HG02973 (cell line): ENCODE measurements around the gene FAM98B.
"Not testable (repeated sequence)": the region's sequence is repeated elsewhere in the genome, so short reads cannot be mapped to it uniquely, and the experiment has no call there.

Source experiments
- ATAC-seq: cut with Tn5 transposase; IDR thresholded peaks from one replicate; pipeline ENCODE4 v1.9.1; 2021; ENCODE audit warnings: moderate library complexity; ENCODE audit not compliant: unreplicated experiment

FAM98B gene

DNA sequence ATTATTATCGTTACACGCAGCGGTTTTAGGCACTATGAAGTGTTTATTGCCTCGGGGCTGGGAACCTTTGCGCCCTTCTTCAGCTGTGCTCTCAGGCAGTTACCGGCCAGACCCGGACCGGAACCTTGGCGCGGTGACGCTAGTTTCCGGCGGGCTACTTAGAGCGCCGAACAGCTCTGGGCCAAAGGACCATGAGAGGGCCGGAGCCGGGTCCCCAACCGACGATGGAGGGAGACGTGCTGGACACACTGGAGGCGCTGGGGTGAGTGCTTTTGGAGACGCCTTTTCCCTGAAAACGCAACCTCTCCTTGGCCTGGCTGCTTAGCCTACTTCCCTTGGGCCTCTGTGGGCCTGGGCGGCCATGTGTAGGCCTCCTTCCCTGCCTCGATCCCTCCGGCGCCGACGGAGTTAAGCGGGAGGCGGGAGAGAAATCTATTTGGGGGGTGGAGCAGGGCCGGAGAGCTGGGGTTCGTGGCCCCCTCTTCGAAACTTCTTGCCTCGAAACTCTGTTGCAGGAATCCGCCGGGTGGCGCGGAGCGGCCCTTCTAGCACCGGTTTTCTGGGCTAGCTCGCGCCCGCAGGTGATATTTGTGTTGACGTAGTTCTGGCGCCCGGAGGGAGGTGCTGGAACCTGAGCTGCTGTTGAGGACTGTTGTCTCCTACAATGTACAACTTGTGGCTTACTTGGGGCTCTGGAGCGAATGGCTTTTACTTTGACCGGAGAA, at the start of gene FAM98B:
FAM98B (plus strand) TSS at position 157 of the 725 bp plus-strand sequence; CDS start at position 192, 35 bp downstream.
- peak; percentile 82 for ATAC-seq

DNA sequence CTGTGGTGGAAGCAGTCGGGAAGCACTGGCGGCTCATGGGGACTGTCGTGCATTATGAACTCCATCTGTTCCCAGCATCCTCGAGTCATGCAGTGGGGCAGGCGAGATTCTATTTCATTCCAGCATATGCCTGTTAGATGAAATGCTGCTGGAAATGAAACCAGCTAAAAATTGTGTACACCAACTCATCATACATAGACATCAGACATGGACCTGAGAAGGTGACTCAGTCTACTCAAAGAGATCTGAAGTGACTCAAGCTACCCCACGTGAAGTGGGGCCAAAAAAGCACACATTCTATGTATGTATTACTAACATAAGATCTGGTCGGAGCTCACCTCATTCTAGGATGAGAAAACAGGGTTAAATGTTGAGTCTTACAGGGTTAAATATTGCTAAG, 47.5 kb upstream of the FAM98B start:
- no peak for ATAC-seq

DNA sequence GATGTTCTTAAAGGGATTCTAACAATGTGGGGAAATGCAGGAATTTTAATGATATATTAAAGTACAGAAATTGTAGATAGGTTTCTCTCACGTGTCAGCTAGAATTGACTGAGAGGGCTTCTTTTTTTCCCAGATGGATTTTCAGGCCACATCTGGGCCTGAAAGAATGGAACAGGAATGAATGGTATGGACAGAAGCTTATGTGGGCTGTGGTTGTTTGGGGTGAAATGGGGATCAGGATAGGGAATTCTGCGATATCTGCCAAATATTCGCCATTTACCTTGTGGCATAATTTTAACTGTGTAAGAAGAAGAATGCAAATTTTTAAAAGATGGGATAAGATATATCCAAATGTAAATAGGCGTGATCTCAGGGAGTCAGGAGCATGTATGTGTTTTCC, 45.4 kb upstream of the FAM98B start:
- ATAC-seq = no peak

DNA sequence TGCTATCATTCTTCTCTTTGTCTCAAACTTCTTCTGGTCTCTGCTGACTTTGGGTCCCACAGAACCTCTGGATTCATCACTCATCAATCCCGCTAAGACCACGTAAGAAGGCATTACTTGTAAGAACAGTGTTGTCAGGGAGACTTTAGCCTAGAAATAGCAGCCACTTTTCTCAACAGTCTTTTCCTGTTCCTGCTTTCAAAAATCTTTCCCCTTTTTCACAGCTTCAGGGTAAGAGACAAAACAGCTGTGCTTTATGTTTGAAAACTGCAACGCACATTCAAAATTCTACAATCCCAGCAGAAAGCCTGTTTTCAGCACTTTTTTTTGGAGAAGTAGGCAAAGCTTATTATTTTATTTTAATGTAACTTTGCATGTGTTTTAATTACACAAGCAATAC, 42.0 kb upstream of the FAM98B start:
- no peak for ATAC-seq

DNA sequence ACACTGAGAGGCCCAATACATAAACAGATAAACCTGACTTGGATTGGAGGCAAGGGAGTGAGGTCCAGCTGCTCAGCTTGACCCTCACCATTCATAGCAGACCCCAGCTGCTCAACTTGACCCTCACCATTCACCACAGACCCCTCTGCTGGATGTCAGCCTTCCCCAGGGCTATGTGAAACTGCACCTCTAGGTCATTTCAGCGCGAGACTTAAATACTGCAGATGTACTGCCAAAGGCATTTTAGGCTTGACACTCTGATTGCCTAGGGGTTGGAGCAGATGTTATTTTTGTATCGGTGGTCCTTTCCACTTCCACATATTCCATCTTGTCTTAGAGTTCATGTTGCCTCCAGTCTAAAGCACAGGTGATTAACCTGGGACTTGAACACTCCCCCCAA, 41.5 kb upstream of the FAM98B start:
- no peak for ATAC-seq

DNA sequence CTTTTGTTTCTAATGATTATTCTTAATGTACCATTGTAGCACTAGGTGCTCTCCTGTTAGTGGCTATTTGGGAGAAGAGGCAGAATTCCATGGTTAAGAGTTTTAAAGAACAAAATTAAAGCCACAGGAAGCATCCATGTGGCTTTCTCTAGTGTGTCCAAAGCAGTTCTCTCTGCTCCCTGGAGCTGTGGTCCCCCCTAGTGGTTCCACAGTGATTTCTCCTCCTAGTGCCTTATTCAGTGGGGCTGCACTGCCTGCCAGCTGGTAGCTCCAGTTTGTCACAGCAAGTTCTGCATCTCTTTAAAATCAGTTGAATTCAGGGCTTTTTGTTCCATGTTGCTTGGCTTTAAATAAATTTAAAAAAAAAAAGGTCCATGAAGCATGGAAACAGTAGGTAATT, 39.6 kb upstream of the FAM98B start:
- ATAC-seq = no peak

DNA sequence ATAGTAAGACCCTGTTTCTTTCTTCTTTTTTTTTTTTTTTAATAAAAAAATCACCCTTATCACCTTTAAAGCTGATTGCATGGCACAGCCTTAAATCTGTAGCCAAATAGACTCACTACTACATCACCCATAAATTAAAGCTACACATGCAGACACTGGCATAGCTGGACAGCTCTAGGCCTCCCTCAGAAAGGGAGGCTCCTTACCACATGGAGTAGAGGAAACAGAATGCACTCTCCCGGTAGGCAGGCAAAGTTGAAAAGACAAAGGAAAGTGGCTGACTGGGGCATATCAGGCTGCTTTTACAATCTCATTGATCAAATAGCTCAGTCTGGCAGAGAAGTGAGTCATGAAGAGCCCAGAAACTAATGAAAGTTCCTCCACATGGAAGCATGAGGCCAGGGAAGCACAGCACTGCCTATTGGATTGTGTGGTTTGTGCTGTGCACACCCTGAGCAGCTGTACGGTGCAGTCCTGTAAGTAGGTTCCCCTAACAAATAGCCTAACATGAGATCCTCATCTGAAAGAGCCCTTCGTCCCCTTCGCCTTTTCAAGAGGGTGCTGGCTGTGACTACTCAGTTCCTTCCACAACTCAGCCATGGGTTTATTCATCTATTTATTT, 32.7 kb upstream of the FAM98B start:
- no peak for ATAC-seq

DNA sequence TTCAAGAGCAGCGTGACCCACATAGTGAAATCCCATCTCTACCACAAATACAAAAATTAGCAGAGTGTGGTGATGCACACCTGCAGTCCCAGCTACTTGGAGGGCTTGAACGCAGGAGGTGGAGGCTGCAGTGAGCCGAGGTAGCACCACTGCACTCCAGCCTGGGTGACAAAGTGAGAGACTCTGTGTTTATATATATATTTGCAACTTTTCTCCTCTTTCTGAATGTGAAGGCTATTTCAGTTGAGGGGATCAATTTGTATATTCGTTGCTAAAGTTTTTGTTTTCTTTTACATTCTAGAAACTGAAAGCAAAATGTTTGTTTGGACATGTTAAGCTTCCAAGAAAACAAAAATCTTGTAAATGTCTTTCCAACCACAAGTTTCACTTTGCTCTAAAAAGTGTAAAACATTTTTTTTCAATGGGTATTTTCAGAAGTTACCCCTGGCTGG, 29.8 kb upstream of the FAM98B start:
- peak; percentile 49 for ATAC-seq

DNA sequence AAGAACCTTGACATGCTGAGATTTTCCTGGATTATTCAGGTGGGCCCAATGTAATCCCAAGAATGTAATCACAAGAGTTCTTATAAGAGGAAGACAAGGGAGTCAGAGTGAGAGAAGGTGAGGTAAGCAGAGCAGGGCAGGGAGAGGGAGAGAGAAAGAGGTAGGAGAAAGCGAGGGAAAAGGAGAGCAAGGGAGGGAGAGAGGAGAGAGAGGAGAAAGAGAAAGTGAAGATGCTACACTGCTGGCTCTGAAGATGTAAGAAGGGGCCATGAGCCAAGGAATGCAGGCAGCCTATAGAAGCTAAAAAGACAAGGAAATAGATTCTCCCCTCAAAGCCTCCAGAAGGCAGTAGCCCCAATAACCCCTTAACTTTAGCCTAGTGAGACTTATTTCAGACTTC, 28.7 kb upstream of the FAM98B start:
- ATAC-seq = no peak

DNA sequence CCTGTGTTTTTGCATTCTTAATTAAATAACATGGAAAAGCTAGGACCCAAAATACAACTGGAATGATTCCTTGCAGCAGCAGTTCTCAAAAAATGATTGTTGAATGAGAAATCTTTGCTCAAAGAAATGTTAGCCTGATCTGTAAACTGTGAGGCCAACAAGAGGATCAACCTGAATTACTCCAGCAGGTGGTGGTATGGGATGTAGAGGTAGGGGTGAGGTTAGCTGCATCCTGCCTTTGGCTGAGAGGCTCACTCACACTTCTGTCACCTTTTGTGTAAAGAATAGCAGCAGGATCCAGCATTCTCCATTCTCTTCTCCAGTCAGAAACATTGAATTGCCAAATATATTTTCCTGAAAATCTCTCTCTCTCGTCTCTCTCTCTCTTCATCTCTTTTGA, 26.5 kb upstream of the FAM98B start:
- no peak for ATAC-seq

DNA sequence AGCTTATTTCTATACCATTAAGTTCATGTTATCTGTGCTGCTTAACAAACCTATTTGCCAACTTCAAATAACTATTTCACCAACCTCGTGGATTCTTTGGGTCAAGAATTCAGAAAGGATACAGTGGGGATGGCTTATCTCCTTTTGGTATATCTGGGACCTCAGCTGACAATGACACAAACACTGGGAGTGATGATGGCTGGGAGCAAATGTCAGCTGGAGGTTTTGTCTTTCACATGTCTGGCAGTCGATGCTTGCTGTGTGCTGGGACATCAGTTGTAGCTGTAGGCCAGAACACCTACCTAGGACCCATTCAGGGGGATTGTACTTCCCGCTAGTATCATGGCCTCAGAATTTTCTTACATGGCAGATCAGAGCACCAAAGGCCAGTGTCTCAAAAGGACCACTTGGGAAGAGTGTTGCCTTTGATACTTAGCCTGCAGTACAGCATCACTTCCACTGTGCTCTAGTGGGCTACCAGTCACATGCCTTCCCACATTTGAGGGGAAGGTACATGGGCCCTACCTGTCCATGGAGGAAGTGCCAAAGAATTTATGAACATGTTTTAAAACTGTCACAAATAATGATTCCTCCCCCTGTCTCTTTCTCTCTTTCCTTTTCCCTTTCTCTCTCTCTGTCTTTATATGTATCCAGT, 23.7 kb upstream of the FAM98B start:
- no peak for ATAC-seq

DNA sequence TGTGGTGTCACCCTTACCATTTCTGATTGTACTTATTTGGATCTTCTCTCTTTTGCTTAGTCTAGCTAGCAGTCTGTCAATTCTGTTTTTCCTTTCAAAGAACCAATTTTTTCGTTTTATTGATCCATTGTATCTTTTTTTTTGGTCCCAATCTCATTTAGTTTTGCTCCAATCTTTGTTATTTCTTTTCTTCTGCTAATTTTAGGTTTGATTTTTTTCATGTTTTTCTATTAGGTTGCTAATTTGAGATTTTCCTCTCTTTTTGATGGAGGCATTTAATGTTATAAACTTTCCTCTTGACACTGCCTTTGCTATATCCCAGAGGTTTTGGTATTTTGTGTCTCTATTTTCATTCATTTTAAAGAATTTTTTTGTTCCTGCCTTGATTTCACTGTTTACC, 16.9 kb upstream of the FAM98B start:
- ATAC-seq = no peak

DNA sequence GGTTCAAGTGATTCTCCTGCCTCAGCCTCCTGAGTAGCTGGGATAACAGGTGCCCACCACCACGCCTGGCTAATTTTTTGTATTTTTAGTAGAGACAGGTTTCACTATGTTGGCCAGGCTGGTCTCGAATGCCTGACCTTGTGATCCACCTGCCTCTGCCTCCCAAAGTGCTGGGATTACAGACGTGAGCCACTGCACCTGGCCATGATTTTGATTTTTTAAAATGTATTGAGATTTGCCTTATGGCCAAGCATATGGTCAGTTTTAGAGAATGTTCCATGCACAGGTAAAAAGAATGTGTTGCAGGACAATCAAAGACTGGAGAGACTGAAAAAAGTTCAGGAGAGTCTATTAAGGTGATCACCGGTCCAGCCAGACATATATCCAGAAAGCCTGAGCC, 16.3 kb upstream of the FAM98B start:
- not testable (repeated sequence) for ATAC-seq

DNA sequence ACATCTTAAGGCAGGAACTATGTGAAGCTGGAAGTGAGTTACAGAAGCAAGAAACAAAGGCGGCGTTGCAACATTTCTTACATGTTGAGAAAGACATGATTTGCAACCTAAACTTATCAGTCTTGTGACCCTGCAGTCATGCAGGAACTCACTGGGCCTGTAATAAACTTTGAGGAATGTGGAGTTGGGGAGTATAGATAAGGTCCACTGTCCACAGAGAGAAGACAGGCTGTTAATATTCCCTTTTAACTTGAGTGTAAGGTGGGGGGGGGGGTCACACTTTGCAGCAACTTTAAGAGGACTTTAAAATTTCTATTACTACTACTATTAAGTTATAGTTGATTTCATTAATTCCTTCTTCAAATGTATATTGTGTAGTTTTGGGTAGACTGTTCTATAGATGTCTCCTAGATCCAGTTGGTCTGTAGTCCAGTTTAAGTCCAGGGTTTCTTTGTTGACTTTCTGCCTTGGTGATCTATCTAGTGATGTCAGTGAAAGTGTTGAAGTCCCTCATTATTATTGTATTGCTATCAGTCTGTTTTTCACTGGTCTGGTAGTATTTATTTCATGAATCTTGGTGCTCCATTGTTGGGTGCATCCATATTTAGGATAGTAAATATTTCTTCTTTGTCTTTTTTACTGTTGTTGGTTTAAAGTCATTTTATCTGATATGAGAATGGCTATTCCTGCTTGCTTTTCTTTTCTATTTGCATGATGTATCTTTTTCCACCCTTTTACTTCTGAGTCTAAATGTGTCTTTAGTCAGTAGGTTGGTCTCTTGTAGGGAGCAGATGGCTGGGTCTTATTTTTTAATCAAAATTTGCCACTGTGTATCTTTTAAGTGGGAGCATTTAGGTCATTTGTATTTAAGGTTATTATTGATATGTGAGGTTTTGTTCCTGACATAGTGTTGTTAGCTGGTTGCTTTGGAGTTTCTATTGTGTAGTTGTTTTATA, 15.6 kb upstream of the FAM98B start:
- no peak for ATAC-seq

DNA sequence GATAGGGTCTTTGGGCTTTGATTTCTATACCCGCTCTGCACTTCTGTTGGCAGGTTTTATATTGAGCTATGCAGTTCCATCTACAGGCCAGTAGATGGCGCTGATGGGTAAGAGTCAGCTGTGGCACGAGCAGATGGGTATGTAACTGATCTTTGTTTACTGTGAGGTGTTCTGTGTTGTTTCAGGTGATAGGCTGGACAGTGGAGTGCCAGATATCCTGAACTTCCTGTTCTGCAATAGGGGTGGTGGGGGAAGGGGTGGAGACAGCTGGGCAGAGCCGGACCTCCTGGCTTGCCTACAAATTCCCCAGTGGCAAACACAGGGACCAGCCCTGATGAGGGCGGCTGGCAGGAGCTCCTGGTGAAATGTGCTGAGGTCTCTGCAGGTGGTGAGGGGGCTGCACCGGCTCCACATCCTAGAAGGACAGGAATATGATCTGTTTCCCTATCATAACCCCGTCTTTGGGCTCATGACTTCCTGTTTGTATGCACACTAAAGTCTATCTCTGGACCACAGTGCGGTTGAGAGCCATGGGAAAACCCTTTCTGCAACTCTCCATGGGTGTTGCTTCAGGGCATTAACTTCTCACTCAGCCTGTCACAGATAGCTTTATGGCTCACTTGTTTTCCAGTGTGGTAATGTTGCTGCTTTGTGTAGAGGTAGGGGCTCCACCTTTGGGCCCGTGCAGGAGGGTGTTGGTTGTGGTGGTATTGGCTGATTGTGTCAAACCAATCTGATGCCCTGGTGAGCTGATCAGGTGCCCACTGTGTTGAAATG, 13.4 kb upstream of the FAM98B start:
- ATAC-seq = peak; percentile 83

DNA sequence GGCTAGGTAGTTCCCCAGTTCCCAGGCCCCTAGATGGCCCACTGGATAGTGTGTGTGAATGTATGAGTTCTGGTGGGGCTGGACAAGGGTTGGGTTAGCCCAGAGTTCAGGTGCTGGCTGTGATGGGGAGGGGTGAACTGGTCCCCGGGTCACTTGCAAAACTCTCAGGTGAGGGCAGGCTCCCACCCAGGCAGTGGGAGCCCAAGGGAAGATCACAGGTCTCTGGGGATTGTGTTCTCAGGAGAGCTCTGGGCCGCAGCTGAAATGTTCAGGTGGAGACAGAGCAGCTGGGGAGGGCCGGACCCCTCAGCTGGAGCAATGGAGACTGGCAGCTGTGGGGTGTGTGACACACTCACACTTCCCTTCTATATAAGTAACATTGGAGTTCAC, 12.8 kb upstream of the FAM98B start:
- no peak for ATAC-seq

DNA sequence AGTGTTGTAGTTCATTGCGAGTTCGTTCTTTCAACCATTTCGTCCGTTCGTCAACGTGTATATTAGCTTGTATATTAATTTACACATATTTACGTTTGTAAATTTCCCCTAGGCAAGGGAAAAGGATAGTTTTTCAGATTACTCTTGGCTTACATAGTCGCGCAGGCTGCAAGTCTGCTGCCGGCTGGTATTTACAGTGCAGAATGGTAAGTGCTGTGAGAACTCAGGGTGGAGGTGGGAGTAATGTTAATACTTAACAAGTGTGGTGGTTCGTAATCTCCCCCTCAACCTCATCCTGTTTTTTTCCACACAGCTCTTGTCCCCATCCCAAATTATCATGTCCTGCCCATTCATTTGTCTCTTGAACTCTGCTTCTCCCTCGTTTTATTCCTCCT, 766 bp downstream of the FAM98B start:
- ATAC-seq = no peak

DNA sequence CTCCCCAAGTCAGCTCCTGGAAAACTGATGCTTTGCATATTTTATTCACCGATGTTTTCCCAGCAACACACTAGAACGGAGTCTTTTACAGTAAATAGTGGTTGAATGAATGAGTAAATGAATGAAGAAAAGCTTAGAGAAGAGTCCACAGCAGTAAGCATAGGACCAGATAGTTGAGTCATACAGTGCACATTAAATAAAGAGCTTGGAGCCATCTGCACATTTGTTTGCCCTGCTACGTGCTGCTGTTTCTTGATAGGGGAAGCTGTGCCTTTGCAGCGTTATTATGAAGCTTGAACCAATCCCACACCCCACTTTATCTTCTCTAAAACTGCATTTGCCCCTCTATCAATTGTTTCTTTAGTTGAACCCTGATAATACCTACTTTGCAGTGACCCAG, 1.2 kb downstream of the FAM98B start:
- no peak for ATAC-seq

DNA sequence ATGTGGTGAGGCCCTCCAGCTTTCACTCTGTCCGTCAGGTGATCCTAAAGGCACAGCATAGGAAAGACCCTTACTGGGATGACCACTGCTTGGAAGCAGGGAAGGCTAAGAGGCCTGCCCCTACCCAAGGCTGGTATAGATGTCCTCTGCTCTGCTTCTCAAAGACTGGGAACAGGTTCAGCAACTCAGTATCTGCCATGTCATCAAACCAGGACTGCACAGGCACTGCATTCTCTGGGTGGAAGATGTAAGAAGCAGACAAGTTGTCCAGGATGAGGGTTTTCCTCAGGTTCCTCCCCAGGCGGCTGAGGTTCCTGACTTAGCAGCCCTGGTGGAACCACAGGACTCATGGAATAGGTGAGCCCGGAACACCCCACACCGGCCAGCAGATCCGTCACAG, 4.7 kb downstream of the FAM98B start:
- ATAC-seq = no peak

DNA sequence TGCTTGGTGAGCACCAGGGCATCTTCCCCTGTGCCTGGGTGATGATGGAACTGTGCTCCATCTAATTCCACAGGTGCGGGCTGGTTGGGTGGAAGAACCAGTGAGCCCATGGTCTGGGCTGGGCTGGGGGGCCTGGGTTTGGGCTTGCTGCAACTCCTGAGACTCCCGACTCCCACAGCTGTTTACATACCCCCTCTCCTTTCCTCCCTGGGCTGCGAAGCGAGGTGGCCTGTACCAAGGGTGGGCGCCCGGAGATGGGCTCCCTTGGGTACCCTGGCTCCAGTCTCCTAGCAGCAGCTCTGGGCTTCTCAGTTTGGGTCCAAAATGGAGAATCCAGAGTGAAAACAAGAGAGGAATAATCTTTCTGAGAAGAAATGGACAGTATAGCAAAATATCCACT, 5.6 kb downstream of the FAM98B start:
- ATAC-seq = no peak
